Activated CD8-positive, alpha-beta memory T cell treated with anti-CD3 and anti-CD28 coated beads, Interleukin-2, amount 10 ng/mL, durations not matched to agents 7 days and 5 days (primary cell): ENCODE results near the gene TP53. TPM values are rescaled to one million over a fixed set of nuclear protein-coding genes. Genes with fewer than 3 reads are reported as not detected.

Source experiments
- ATAC-seq: fragments of 150-1000 bp; cut with Tn5 transposase; one replicate; pipeline ENCODE4 v1.10.0; 2021; ENCODE audit warnings: moderate library complexity
- CTCF ChIA-PET: fragments of 350-600 bp; sonication (Branson Sonifier 250); formaldehyde crosslinking; loops from one replicate; lab custom pipeline; 2021; ENCODE audit warnings: antibody characterized with exemption; lab: Charles Lee
- DNase-seq: peaks from one replicate; pipeline ENCODE4 v3.0.0-alpha.2; 2020
- H3K27ac Mint-ChIP-seq: one replicate; pipeline ENCODE4 v1.8.0; 2021; ENCODE audit warnings: mild to moderate bottlenecking, mixed read lengths
- H3K27me3 Mint-ChIP-seq: one replicate; pipeline ENCODE4 v1.8.0; 2021; ENCODE audit warnings: mixed read lengths
- H3K36me3 Mint-ChIP-seq: one replicate; pipeline ENCODE4 v1.8.0; 2021; ENCODE audit warnings: mild to moderate bottlenecking, mixed read lengths
- H3K4me1 Mint-ChIP-seq: one replicate; pipeline ENCODE4 v1.8.0; 2021; ENCODE audit warnings: mixed read lengths
- H3K4me3 Mint-ChIP-seq: one replicate; pipeline ENCODE4 v1.8.0; 2021; ENCODE audit warnings: mild to moderate bottlenecking, moderate library complexity, mixed read lengths
- H3K9me3 Mint-ChIP-seq: one replicate; pipeline ENCODE4 v1.8.0; 2022; ENCODE audit warnings: low read depth, mixed read lengths
- total RNA-seq, 2 experiments: library from RNA; stranded (reverse); gene quantifications; one replicate each; pipeline ENCODE4 v1.2.3, GENCODE V29; 2021

TP53 gene
- total RNA-seq, 2 experiments from 2014 or later = 137 to 171 TPM

DNA sequence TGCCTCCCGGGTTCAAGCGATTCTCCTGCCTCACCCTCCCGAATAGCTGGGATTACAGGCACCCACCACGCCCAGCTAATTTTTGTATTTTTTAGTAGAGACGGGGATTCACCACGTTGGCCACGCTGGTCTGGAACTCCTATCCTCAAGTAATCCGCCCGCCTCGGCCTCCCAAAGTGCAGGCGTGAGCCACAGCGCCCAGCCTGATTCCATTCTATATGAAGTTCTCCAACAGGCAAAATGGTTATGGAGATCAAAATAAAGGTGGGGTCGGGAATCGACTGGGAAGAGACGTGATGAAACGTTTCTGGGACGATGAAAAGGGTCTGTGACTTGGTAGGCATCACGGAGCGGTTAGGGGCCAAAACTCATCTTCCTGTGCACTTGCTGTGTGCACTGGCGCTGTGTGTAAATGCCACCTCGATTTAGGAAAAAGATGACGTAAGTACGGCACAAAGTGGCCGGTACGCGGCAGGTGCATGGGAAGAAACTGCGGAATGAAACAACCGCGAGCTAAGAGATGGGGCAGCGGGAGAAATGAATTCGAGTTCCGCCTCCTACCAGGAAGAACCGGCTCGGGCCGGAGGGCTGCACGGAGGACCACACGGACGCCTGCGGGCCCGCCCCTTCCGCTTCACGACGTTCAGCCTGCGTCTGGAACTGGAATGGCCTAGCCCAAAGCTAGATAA is 1.6 kb downstream of the TP53 start:
- CTCF ChIA-PET = interaction anchor here (0.7 to 6.3 kb wide), 15 partner anchors 11 to 250 kb away, joined by 3 to 81 read pairs (median 5); partner anchors contain the start of genes CD68, FXR2, MPDU1 and NAA38
- H3K36me3 Mint-ChIP-seq = peaks cover 28% of the 10 kb centered on the region
- no peaks in the 10 kb centered on the region for H3K27me3 Mint-ChIP-seq
- no peaks in the 10 kb centered on the region for H3K9me3 Mint-ChIP-seq
- H3K4me3 Mint-ChIP-seq = peak overlapping the region; percentile 96
- peaks cover 34% of the 10 kb centered on the region for H3K4me1 Mint-ChIP-seq
- peak overlapping the region; percentile 97 for H3K27ac Mint-ChIP-seq
- peak; percentile 65 for ATAC-seq
- peak; percentile 95 for DNase-seq

DNA sequence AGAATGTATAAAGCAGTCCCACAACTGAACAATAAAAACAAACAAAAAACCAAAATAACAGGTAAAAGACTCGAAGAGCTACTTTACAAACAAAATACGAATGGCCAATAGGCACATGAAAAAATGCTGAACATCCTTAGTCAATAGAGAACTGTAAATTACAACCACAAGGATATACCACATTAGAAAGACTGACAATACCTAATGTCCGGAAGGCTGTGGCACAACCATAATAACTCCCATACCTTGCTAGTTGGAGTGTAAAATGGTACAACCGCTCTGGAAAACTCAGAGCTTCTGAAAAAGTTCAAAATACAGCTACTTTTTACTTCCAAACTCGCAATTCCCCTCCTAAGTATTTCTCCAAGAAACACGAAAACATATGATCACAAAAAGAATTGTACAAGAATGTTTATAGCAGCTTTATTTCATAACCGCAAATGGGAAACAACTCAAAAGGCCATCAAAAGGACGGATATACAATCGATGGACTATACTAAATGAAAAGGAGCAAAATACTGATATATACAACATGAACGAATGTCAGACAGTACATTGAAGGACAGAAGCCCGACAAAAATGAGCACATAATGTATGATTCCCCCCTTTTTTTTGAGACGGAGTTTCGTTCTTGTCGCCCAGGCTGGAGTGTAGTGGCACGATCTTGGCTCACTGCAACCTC is 2.3 kb downstream of the TP53 start:
- CTCF ChIA-PET = interaction anchor here (0.8 to 6.3 kb wide), 8 partner anchors 10 to 394 kb away, joined by 3 to 81 read pairs (median 37); partner anchors contain the start of genes FXR2, MPDU1, SAT2 and SOX15
- Mint-ChIP-seq H3K4me3 (peak overlapping the region; percentile 96), H3K36me3 (peaks cover 25% of the 10 kb centered on the region), H3K27me3 (no peaks in the 10 kb centered on the region), H3K4me1 (peaks cover 30% of the 10 kb centered on the region), H3K9me3 (no peaks in the 10 kb centered on the region), H3K27ac (peak overlapping the region; percentile 97)
- no peak for ATAC-seq
- no peak for DNase-seq

DNA sequence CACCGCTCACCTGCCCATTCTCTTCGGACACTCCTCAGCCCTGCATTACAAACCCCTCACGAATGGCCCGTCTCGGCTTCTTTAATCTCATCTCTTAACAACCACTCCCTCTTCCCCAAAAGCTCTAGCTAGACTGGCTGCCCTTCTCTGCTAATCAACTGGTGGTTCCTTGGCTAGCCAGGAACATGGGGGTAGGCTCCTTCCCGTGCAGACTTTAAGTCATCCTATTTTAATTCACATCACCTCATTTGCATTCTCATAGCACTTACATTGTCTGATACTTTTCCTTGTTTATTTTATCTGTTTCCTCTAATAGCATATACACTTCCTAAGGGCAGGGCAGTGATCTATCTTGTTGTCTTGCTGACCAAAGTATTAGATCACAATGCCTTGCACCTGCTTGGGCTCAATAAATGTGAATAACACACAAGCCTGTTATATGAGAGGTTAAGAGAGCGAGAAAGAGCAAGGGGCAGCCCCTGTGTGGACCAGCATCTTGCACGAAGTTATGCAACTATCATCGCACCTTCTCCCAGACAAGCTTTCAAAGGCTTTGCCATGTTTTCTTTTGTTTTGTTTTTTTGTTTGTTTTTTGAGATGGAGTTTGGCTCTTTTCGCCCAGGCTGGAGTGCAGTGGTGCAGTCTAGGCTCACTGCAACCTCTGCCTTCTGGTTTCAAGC is 9.8 kb downstream of the TP53 start:
- no peaks in the 10 kb centered on the region for H3K27me3 Mint-ChIP-seq
- no peak for ATAC-seq
- H3K4me1 Mint-ChIP-seq = peaks cover 2% of the 10 kb centered on the region
- CTCF ChIA-PET = interaction anchor here (7.1 kb wide), 1 partner anchor 9 kb away, joined by 54 read pairs; the partner anchor contains the start of genes TP53 and WRAP53
- peaks cover 46% of the 10 kb centered on the region for H3K36me3 Mint-ChIP-seq
- peaks cover 7% of the 10 kb centered on the region for H3K9me3 Mint-ChIP-seq
- no peak for DNase-seq
- H3K27ac Mint-ChIP-seq = peak overlapping the region; percentile 27
- H3K4me3 Mint-ChIP-seq = no peak overlapping the region

DNA sequence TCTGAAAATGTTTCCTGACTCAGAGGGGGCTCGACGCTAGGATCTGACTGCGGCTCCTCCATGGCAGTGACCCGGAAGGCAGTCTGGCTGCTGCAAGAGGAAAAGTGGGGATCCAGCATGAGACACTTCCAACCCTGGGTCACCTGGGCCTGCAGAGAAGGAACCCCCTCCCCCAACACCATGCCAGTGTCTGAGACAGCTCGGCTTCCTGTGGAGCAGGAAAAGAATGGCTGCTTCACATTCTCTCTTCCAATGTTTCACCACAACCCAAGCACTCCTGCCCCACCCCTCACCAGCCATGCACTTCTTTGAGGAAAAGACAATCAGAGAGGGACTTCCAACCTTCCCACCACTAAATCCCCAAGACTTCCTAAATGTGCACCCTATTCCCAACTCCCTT is 10.8 kb downstream of the TP53 start:
- CTCF ChIA-PET = interaction anchor here (7.1 kb wide), 1 partner anchor 10 kb away, joined by 54 read pairs; the partner anchor contains the start of genes TP53 and WRAP53
- no peak for ATAC-seq

DNA sequence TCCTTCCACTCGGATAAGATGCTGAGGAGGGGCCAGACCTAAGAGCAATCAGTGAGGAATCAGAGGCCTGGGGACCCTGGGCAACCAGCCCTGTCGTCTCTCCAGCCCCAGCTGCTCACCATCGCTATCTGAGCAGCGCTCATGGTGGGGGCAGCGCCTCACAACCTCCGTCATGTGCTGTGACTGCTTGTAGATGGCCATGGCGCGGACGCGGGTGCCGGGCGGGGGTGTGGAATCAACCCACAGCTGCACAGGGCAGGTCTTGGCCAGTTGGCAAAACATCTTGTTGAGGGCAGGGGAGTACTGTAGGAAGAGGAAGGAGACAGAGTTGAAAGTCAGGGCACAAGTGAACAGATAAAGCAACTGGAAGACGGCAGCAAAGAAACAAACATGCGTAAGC is 12.4 kb downstream of the TP53 start:
- H3K36me3 Mint-ChIP-seq = peaks cover 56% of the 10 kb centered on the region
- CTCF ChIA-PET = interaction anchor here (7.1 kb wide), 1 partner anchor 12 kb away, joined by 54 read pairs; the partner anchor contains the start of genes TP53 and WRAP53

More for the DNA sequence above, 10.8 kb downstream of the TP53 start:
- Mint-ChIP-seq H3K27me3 (no peaks in the 10 kb centered on the region), H3K9me3 (peaks cover 7% of the 10 kb centered on the region), H3K4me3 (no peak overlapping the region), H3K36me3 (peaks cover 48% of the 10 kb centered on the region), H3K27ac (no peak overlapping the region), H3K4me1 (no peaks in the 10 kb centered on the region)
- no peak for DNase-seq

DNA sequence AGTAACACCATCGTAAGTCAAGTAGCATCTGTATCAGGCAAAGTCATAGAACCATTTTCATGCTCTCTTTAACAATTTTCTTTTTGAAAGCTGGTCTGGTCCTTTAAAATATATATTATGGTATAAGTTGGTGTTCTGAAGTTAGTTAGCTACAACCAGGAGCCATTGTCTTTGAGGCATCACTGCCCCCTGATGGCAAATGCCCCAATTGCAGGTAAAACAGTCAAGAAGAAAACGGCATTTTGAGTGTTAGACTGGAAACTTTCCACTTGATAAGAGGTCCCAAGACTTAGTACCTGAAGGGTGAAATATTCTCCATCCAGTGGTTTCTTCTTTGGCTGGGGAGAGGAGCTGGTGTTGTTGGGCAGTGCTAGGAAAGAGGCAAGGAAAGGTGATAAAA is 14.1 kb downstream of the TP53 start:
- ATAC-seq = no peak
- peak; percentile 55 for DNase-seq

More for the DNA sequence above, 12.4 kb downstream of the TP53 start:
- Mint-ChIP-seq H3K4me1 (no peaks in the 10 kb centered on the region), H3K4me3 (no peak overlapping the region), H3K9me3 (peaks cover 7% of the 10 kb centered on the region), H3K27me3 (no peaks in the 10 kb centered on the region), H3K27ac (no peak overlapping the region)
- no peak for ATAC-seq
- no peak for DNase-seq

DNA sequence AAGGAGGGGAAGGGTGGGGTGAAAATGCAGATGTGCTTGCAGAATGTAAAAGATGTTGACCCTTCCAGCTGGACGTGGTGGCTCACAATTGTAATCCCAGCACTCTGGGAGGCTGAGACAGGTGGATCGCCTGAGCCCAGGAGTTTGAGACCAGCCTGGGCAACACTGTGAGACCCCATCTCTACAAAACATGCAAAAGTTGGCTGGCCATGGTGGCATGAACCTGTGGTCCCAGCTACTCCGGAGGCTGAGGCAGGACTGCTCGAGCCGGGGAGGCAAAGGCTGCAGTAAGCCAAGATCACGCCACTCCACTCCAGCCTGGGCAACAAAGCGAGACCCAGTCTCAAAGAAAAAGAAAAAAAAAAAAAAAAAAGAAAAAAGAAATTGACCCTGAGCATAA is 18.8 kb downstream of the TP53 start:
- H3K4me3 Mint-ChIP-seq = no peak overlapping the region
- H3K36me3 Mint-ChIP-seq = peaks cover 33% of the 10 kb centered on the region

More for the DNA sequence above, 14.1 kb downstream of the TP53 start:
- no peaks in the 10 kb centered on the region for H3K4me1 Mint-ChIP-seq
- peaks cover 62% of the 10 kb centered on the region for H3K36me3 Mint-ChIP-seq
- peaks cover 7% of the 10 kb centered on the region for H3K9me3 Mint-ChIP-seq
- no peaks in the 10 kb centered on the region for H3K27me3 Mint-ChIP-seq
- H3K4me3 Mint-ChIP-seq = no peak overlapping the region
- no peak overlapping the region for H3K27ac Mint-ChIP-seq
- CTCF ChIA-PET = interaction anchor here (0.7 to 7.1 kb wide), 10 partner anchors 13 to 318 kb away, joined by 3 to 54 read pairs (median 3); partner anchors contain the start of genes ATP1B2, SAT2, TP53 and WRAP53

DNA sequence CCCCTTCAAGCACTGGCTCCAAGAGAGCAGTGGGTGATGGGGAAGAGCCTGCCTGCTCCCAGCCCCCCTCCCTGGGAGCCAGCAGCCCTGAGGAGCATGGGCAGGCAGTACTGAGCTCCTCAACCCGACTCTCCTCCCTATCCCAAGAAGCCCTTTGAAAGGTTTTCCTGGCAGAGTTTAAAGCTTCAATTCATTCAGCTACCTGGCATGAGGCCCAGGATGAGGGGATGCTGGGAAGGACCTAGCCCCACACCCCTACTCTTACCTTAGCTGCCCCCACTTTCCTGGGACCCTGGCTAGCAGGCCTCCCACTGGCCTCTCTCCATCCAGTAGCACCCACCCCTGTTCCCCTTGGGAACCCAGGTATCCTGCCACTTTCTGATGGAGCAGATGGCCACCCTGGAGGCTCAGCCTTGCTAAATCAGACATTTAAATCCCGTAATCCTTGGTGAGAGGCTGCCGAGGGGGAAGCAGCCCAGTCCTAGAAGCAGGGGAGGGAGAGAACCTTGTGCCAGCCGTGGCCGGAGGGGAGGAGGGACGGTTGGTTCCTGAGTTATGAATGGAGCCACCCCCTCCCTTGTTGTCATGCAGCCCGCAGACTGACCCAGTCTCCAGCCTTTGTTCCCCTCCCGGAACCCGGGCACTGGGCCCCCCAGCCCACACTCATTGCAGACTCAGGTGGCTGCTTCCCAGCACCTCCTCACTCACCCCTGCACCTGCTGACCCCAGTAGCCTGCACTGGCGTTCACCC is 19.5 kb downstream of the TP53 start:
- CTCF ChIA-PET = interaction anchor here (0.8 to 2.2 kb wide), 4 partner anchors 11 to 53 kb away, joined by 3 to 6 read pairs (median 4); partner anchors contain the start of gene WRAP53
- Mint-ChIP-seq H3K27me3 (no peaks in the 10 kb centered on the region), H3K27ac (no peak overlapping the region), H3K4me3 (no peak overlapping the region), H3K4me1 (no peaks in the 10 kb centered on the region), H3K9me3 (no peaks in the 10 kb centered on the region), H3K36me3 (peaks cover 27% of the 10 kb centered on the region)
- DNase-seq = no peak
- no peak for ATAC-seq

More for the DNA sequence above, 18.8 kb downstream of the TP53 start:
- peaks cover 2% of the 10 kb centered on the region for H3K9me3 Mint-ChIP-seq
- H3K27ac Mint-ChIP-seq = no peak overlapping the region
- ATAC-seq (no peak), DNase-seq (no peak)
- CTCF ChIA-PET = interaction anchor here (2.2 kb wide), 1 partner anchor 19 kb away, joined by 6 read pairs; the partner anchor contains the start of gene WRAP53
- no peaks in the 10 kb centered on the region for H3K27me3 Mint-ChIP-seq
- H3K4me1 Mint-ChIP-seq = no peaks in the 10 kb centered on the region

DNA sequence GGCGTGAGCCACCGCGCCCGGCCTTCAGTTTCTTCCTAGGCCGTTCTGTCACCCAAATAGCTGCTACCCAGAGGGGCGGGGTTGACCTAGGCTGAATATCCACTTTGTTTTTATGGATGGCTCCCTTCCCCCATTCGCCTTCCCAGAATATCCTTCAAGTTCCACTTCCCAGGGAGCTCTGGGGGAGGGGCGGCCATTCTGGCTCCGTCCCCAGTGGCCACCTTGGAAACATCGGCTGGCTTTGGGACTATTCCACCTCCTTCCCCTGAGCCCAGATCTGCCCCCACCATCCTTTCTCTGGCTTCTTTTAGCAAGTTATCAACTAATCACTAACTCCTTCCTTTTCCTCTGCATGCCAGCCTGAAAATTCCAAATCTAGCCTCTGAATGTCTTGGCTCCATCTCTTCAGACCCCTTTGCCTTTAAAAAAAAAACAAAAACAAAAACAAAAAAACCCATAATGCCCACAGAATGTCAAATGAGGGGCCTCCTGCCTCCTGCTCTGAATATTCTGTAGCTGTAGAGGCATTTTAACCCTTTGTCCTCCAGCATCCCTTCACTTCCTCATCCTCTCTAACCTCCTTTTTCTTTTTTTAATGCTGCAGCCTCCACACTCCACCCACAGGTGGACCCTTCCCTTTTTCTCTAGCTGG is 30.2 kb downstream of the TP53 start:
- H3K27ac Mint-ChIP-seq = no peak overlapping the region
- H3K36me3 Mint-ChIP-seq = no peaks in the 10 kb centered on the region
- no peak overlapping the region for H3K4me3 Mint-ChIP-seq
- no peaks in the 10 kb centered on the region for H3K9me3 Mint-ChIP-seq
- no peaks in the 10 kb centered on the region for H3K4me1 Mint-ChIP-seq
- DNase-seq (no peak), ATAC-seq (no peak)
- CTCF ChIA-PET = interaction anchor here (0.7 to 1.1 kb wide), 4 partner anchors 10 to 104 kb away, joined by 3 to 5 read pairs (median 3); no protein-coding TSS in a partner anchor
- peaks cover 23% of the 10 kb centered on the region for H3K27me3 Mint-ChIP-seq

DNA sequence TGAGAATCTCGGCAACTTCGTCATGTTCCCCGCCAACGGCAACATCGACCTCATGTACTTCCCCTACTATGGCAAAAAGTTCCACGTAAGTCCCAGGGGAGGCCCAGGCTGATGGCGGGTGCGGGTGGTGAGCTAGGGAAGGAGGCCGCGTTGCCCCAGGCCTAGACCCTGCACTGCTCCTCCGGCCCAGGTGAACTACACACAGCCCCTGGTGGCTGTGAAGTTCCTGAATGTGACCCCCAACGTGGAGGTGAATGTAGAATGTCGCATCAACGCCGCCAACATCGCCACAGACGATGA is 31.8 kb downstream of the TP53 start:
- no peaks in the 10 kb centered on the region for H3K9me3 Mint-ChIP-seq
- peaks cover 8% of the 10 kb centered on the region for H3K4me1 Mint-ChIP-seq
- CTCF ChIA-PET = interaction anchor here (1.2 kb wide), 1 partner anchor 31 kb away, joined by 6 read pairs; no protein-coding TSS in a partner anchor
- no peak overlapping the region for H3K27ac Mint-ChIP-seq
- no peaks in the 10 kb centered on the region for H3K36me3 Mint-ChIP-seq
- DNase-seq (no peak), ATAC-seq (no peak)
- peaks cover 35% of the 10 kb centered on the region for H3K27me3 Mint-ChIP-seq
- H3K4me3 Mint-ChIP-seq = no peak overlapping the region

DNA sequence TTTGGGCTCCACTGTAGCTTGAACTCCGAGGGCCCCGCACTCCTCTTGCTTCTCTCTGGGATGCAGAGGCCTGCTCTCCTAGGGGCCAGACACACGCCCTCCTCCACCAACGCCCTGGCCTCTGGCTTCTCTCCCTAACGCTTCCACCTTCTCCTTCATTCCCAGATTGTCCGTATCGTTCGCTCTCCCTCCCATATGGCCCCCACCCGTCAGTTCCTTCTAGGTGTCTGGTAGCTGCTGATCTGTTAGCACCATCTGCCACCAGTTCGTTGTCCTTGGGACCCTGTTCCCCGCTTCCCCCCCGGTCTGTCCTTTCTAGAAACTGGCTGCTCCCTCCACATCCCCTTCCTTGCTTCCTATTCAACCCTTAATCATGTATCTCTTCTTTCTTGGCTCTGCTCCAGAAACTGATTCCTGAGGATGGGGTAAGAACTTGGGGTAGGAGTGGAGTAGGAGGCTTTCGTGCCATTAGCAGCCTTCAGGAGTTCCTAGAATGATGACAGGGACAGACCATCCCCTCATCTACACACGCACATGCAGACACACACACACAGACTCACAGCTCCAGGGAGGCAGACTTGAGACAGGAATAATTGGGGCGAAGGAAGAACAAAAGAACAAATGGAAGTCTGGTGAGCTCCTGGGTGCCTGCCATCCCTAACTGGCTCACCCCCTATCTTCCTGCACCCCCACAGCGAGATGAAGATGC is 32.3 kb downstream of the TP53 start:
- peaks cover 13% of the 10 kb centered on the region for H3K4me1 Mint-ChIP-seq
- ATAC-seq (no peak), DNase-seq (no peak)
- no peaks in the 10 kb centered on the region for H3K9me3 Mint-ChIP-seq
- H3K27me3 Mint-ChIP-seq = peaks cover 40% of the 10 kb centered on the region
- no peak overlapping the region for H3K27ac Mint-ChIP-seq
- CTCF ChIA-PET = interaction anchor here (1.2 to 2.5 kb wide), 2 partner anchors 18 to 30 kb away, joined by 6 to 13 read pairs; no protein-coding TSS in a partner anchor
- no peaks in the 10 kb centered on the region for H3K36me3 Mint-ChIP-seq
- H3K4me3 Mint-ChIP-seq = no peak overlapping the region
